Motor neuron (in vitro differentiated cells): ENCODE data around the gene TDRKH. TPM values are rescaled to one million over a fixed set of nuclear protein-coding genes. Genes with fewer than 3 reads are reported as not detected.
A peak's percentile ranks its signal among the peaks of the same experiment; 100 is the strongest.

ENCODE experiments used
- ATAC-seq, 8 experiments: fragments of 200-7000 bp; cut with Tn5 transposase; replicated peaks in 6 of 8; 2 replicates each; pipeline ENCODE4 v1.8.0; 2021; ENCODE audit warnings: mild to moderate bottlenecking in 8 of 8, moderate library complexity in 8 of 8
- H3K27ac ChIP-seq, 2 donors: fragments of 250-450 bp; sonication (Bioruptor Pico); 2 replicates each; pipeline ENCODE4 v1.9.0; 2021; ENCODE audit warnings: antibody characterized with exemption in 2 of 2, mild to moderate bottlenecking in 2 of 2, moderate library complexity in 1 of 2
- H3K4me1 ChIP-seq, 2 donors: fragments of 250-450 bp; sonication (Bioruptor Pico); replicated peaks in 1 of 2; 2 replicates each; pipeline ENCODE4 v1.6.1; 2021; ENCODE audit warnings: antibody characterized with exemption in 2 of 2, mild to moderate bottlenecking in 2 of 2, moderate library complexity in 1 of 2
- H3K4me3 ChIP-seq, 5 donors: fragments of 250-450 bp; sonication (Bioruptor Pico); 2 replicates each; pipeline ENCODE4 v1.9.0; 2021; ENCODE audit warnings: antibody characterized with exemption in 5 of 5, mild to moderate bottlenecking in 5 of 5, moderate library complexity in 4 of 5
- WGBS, 10 experiments: fragments of 450-650 bp; shearing (Covaris generic); methylation state at CpG; one replicate each; pipeline ENCODE4 v1.0.0; 2022; 5-methylcytosine and 5-hydroxymethylcytosine counted together
- in situ Hi-C, 9 experiments: fragments of 400-800 bp; cut with MboI; loops; one replicate each; pipeline ENCODE4 v1.15.0; 2021; ENCODE audit warnings: low sequenced_read_pairs in 9 of 9, low pct_unique_long_range_greater_than_20kb in 2 of 9; ENCODE audit not compliant: unreplicated experiment in 9 of 9
- total RNA-seq, 8 experiments: library from RNA; unstranded; fragments of 300-600 nt; gene quantifications; 2 replicates each; pipeline versions ENCODE4 v1.2.3 to v1.2.4, GENCODE V29; 2022

TDRKH gene
- total RNA-seq, 8 experiments from 2014 or later: 1.1 to 38.3 (median 17.5) TPM

- no peak for ATAC-seq
- WGBS, 10 experiments: 40 to 100% (median 73%) methylated on average over 1 to 2 of the region's 5 CpGs; no CpG with 5 or more reads in 6 of the 10 experiments
These were observed 16.8 kb upstream of the TDRKH start for GRCh38 chr1:151807131-151807530.

GRCh38 chr1:151806170-151806569 is 15.9 kb upstream of the TDRKH start:
- Histone ChIP-seq H3K27ac (no peak overlapping the region), H3K4me1 (peaks cover 0 to 6% of the 10 kb centered on the region in 2 donors), H3K4me3 (no peak overlapping the region)
- WGBS, 10 experiments: 65 to 100% (median 81%) methylated on average over 3 to 6 of the region's 7 CpGs; no CpG with 5 or more reads in 6 of the 10 experiments
- in situ Hi-C loops: no loop called here
- ATAC-seq: no peak

More at GRCh38 chr1:151807131-151807530, 16.8 kb upstream of the TDRKH start:
- Histone ChIP-seq H3K4me3 (no peak overlapping the region), H3K27ac (no peak overlapping the region), H3K4me1 (peaks cover 0 to 6% of the 10 kb centered on the region in 2 donors)
- in situ Hi-C loops: no loop called here

GRCh38 chr1:151805066-151805820 is 14.9 kb upstream of the TDRKH start, which contains the start of gene LINGO4:
LINGO4 (minus strand) TSS chr1:151805419; CDS start chr1:151802704, 2,715 bp downstream.
- peaks cover 0 to 6% of the 10 kb centered on the region in 2 donors for H3K4me1 ChIP-seq
- in situ Hi-C loops: no loop called here
- peak in 2 of 8 experiments; percentile 24 to 40 for ATAC-seq
- H3K4me3 ChIP-seq: no peak within 1 kb of the TSS
- WGBS, 10 experiments: 20 to 92% (median 55%) methylated on average over 2 to 10 of the region's 12 CpGs; no CpG with 5 or more reads in 2 of the 10 experiments
- H3K27ac ChIP-seq: no peak within 1 kb of the TSS

- 83 to 93% (median 90%) methylated on average over 1 to 3 of the region's 3 CpGs; no CpG with 5 or more reads in 7 of the 10 experiments for WGBS, 10 experiments
- ATAC-seq: no peak
These were observed 13.6 kb upstream of the TDRKH start for GRCh38 chr1:151803915-151804314.

DNA sequence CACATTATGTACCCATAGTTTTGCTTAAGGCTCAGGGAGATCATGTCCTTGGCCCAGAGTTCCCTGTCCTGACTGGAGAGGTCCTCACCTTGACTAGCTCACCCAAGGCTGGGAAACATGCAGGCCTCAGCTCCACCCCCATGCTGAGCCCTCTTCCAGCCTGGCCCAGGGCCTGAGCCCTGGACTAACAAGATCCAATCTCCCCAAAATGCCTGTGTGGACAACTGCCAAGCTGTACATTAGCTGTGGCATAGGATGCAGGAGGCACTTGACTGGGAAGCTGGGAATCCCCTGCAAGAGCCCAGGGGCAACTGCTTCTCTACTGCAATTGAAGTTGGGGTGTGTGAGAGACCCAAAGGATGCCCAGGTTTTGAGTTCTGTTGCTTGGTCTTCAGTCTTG is 12.9 kb upstream of the TDRKH start:
- H3K27ac ChIP-seq: no peak overlapping the region
- H3K4me3 ChIP-seq: no peak overlapping the region
- peaks cover 0 to 4% of the 10 kb centered on the region in 2 donors for H3K4me1 ChIP-seq
- in situ Hi-C loops: no loop called here
- ATAC-seq: no peak

More at GRCh38 chr1:151803915-151804314, 13.6 kb upstream of the TDRKH start:
- H3K27ac ChIP-seq: no peak overlapping the region
- no peak overlapping the region for H3K4me3 ChIP-seq
- H3K4me1 ChIP-seq: peaks cover 0 to 1% of the 10 kb centered on the region in 2 donors
- in situ Hi-C loops: no loop called here

- peaks cover 0 to 4% of the 10 kb centered on the region in 2 donors for H3K4me1 ChIP-seq
- no peak overlapping the region for H3K4me3 ChIP-seq
- 60 to 100% (median 81%) methylated on average over 1 to 3 of the region's 5 CpGs; no CpG with 5 or more reads in 5 of the 10 experiments for WGBS, 10 experiments
- no peak overlapping the region for H3K27ac ChIP-seq
- ATAC-seq: no peak
- in situ Hi-C loops: no loop called here
These were observed 12.1 kb upstream of the TDRKH start for GRCh38 chr1:151802372-151802771.

- in situ Hi-C loops: no loop called here
- Histone ChIP-seq H3K4me1 (peaks cover 0 to 4% of the 10 kb centered on the region in 2 donors), H3K4me3 (no peak overlapping the region), H3K27ac (no peak overlapping the region)
- WGBS, 10 experiments: 81 to 100% (median 93%) methylated on average over 2 of the region's 7 CpGs; no CpG with 5 or more reads in 7 of the 10 experiments
- no peak for ATAC-seq
These were observed 11.5 kb upstream of the TDRKH start for GRCh38 chr1:151801846-151802245.

- no peak for ATAC-seq
- Histone ChIP-seq H3K4me3 (no peak overlapping the region), H3K27ac (no peak overlapping the region), H3K4me1 (peaks cover 0 to 4% of the 10 kb centered on the region in 2 donors)
- in situ Hi-C loops: no loop called here
- 86 to 100% (median 87%) methylated on average over 6 to 9 of the region's 12 CpGs; no CpG with 5 or more reads in 7 of the 10 experiments for WGBS, 10 experiments
These were observed 11.1 kb upstream of the TDRKH start for GRCh38 chr1:151801310-151801820.

- Histone ChIP-seq H3K27ac (no peak overlapping the region), H3K4me1 (peaks cover 0 to 4% of the 10 kb centered on the region in 2 donors), H3K4me3 (no peak overlapping the region)
- in situ Hi-C loops: no loop called here
- ATAC-seq: no peak
- WGBS, 10 experiments: 8 to 100% (median 80%) methylated on average over 2 to 6 of the region's 8 CpGs; no CpG with 5 or more reads in 3 of the 10 experiments
These were observed 10.5 kb upstream of the TDRKH start for GRCh38 chr1:151800830-151801229.

- Histone ChIP-seq H3K4me1 (peaks cover 0 to 4% of the 10 kb centered on the region in 2 donors), H3K4me3 (peak overlapping the region in 2 of 5 donors; percentile 17 to 22), H3K27ac (no peak overlapping the region)
- ATAC-seq: peak; percentile 66 to 99 (median 98)
- 0 to 69% (median 30%) methylated on average over 1 to 7 of the region's 9 CpGs; no CpG with 5 or more reads in 2 of the 10 experiments for WGBS, 10 experiments
- in situ Hi-C loops: no loop called here
These were observed 9.1 kb upstream of the TDRKH start for GRCh38 chr1:151799179-151800022.

DNA sequence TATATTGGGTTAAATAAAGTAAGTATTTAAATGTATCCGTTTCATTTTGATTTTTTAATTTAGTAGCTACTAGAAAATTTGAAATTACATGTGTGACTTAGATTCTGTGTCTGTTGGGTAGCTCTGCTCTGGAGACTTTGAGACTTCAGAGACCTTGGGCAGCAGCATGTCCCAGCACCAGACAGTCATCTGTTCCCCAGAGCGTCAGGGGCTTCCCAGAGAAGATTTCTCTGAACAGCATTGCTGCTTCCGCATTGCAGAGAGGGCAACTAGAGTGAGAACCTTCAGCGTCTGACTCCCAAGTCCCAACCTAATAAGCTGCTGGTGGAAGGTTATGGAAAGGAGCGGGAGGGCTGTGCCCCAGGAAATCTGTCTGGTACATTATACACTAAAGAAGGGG is 8.3 kb upstream of the TDRKH start:
- H3K4me1 ChIP-seq: peaks cover 0 to 4% of the 10 kb centered on the region in 2 donors
- in situ Hi-C loops: no loop called here
- no peak for ATAC-seq
- no peak overlapping the region for H3K27ac ChIP-seq
- 0 to 100% (median 81%) methylated on average over 1 to 4 of the region's 5 CpGs; no CpG with 5 or more reads in 1 of the 10 experiments for WGBS, 10 experiments
- no peak overlapping the region for H3K4me3 ChIP-seq

DNA sequence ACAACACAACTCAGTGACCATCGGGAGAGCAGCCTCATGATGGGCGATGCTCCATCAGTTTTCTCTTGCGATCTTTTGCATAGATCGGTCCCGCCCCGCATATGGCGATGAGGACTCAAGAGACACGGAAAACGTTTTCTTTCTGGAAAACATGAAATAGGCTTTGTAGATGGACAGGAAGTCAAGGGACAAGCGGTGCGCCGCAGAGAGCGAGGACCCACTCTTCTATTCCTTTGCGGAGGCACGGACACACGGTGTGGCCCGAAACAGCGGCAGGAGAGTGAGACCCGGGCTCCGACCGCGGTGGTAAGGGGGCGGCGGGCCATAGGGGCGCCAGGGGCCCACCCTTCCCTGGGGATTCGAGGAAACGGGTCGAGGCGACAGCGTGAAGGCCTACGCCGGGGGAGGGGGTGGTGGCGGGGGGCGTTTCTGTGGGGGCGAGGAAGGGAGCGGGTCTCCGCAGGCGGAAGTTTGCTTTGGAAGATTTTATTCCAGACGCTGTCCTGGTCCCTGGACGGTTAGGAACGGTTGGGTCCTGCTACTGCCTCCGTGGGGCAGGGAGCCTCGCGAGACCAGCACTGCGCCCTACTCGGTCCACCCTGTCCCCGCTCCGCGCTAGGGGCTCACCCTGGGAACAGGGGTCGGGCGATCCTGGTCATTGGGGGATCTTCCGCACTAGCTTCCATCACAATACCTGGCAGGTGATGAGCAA is 796 bp upstream of the TDRKH start:
- peak in 6 of 8 experiments; percentile 2 to 17 (median 2) for ATAC-seq
- WGBS, 10 experiments: 0 to 9% (median 4%) methylated on average over 1 to 20 of the region's 52 CpGs; no CpG with 5 or more reads in 3 of the 10 experiments
- Histone ChIP-seq H3K27ac (peak overlapping the region; percentile 63 to 86), H3K4me3 (peak overlapping the region; percentile 48 to 86 (median 65)), H3K4me1 (peaks cover 0 to 11% of the 10 kb centered on the region in 2 donors)
- in situ Hi-C loops: no loop called here
